GM23338 (cell line): ENCODE data around the gene PAX5.

Experiments
- CREB1 ChIP-seq: fragments of 250-450 bp; sonication (Bioruptor Pico); IDR thresholded peaks from 2 replicates; pipeline ENCODE4 v1.5.0; 2020; ENCODE audit warnings: low read depth, mild to moderate bottlenecking, moderate library complexity
- CTCF ChIP-seq, 2 experiments: fragments of 200-600 bp in 1 of 2; sonication (generic) in 1 of 2; conservative IDR thresholded peaks; 2 replicates each; pipeline versions ENCODE4 v1.5.1 to v1.6.1; 2016 to 2017; ENCODE audit warnings: antibody characterized with exemption in 2 of 2, low read depth in 2 of 2, mild to moderate bottlenecking in 2 of 2, moderate library complexity in 1 of 2
- EZH2 ChIP-seq: fragments of 200-600 bp; sonication (generic); IDR thresholded peaks from one replicate; pipeline ENCODE4 v1.8.0; 2017; ENCODE audit warnings: antibody characterized with exemption, mild to moderate bottlenecking, low read depth; ENCODE audit not compliant: unreplicated experiment
- EZH2phosphoT487 ChIP-seq: fragments of 200-600 bp; sonication (generic); IDR thresholded peaks from one replicate; pipeline ENCODE4 v1.8.1; 2018; ENCODE audit warnings: antibody characterized with exemption; ENCODE audit not compliant: unreplicated experiment
- POLR2AphosphoS5 ChIP-seq: IDR thresholded peaks from 2 replicates; pipeline ENCODE4 v1.6.1; 2016; ENCODE audit warnings: antibody characterized with exemption, low read depth
- REST ChIP-seq: IDR thresholded peaks from one replicate; pipeline ENCODE4 v1.6.1; 2018; ENCODE audit warnings: antibody characterized with exemption; ENCODE audit not compliant: unreplicated experiment
- STAT1 ChIP-seq: IDR thresholded peaks from one replicate; pipeline ENCODE4 v1.6.1; 2016; ENCODE audit warnings: antibody characterized with exemption; ENCODE audit not compliant: unreplicated experiment

- TF ChIP-seq CTCF (conservative IDR thresholded peaks at IDR 0.05; ENCODE audit: low read depth in 2 of 2) = no peak
- TF ChIP-seq REST = no peak
- no peak for TF ChIP-seq STAT1
- TF ChIP-seq EZH2 = no peak
- no peak for TF ChIP-seq CREB1
- TF ChIP-seq EZH2phosphoT487 = no peak
- no peak for TF ChIP-seq POLR2AphosphoS5
Observed at GRCh38 chr9:36818242-36818938, 215.7 kb downstream of the PAX5 start.
